CD4-positive, alpha-beta T cell treated with Interferon gamma for 1 hour (primary cell): Measurements from ENCODE around the gene RNASEH2B.

Experiments
- DNase-seq: peaks from one replicate; pipeline ENCODE4 v3.0.0-alpha.2; 2020

Gene RNASEH2B

DNA sequence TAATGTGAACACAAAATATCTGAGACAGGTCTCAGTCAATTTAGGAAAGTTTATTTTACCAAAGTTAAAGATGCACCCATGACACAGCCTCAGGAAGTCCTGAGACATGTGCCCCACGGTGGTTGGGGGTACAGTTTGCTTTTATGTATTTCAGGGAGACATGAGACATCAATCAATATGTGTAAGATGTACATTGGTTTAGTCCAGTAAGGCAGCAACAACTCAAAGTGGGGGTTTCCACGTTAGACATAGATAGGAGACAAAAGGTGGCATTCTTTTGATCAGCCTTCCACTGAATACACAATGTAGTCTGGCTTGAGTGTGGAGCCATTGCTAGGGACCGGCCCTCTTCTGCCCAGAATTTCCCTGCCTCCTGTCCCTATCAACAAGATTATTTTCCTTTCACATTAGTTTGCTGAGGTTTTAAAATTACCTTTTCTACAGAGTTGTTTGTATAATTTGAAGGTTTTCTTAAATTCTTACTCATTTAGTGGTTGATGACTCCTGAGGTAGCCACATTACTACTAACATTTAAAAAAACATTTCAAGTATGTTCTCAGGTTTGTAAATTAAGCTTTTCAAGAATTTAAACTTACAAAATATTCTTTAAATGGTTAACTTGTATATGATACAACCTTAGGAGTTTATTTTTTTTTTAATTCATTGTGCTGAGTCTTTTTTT, 33.2 kb downstream of the RNASEH2B start:
- no peak for DNase-seq

- no peak for DNase-seq
Observed at GRCh38 chr13:50945669-50946068, 36.1 kb downstream of the RNASEH2B start.

DNA sequence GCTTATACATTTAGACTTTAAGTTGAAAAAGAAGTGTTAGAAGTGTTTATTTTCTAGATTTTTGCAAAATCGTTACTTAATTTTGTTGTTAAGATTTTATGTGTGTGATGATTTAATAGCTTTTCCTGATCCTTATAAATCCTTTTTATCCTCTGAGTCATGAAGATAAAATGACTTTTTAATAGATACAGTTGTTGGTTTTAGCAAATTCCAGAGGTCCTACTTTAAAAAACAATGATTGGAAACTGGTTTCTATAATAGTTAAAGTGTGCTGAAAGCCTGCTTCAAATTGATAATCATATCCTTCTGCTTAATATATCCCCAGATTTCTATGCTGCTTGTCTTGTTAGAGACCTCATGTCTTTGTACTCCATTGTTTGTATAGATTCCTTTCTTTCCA, 39.0 kb downstream of the RNASEH2B start:
- DNase-seq: no peak

DNA sequence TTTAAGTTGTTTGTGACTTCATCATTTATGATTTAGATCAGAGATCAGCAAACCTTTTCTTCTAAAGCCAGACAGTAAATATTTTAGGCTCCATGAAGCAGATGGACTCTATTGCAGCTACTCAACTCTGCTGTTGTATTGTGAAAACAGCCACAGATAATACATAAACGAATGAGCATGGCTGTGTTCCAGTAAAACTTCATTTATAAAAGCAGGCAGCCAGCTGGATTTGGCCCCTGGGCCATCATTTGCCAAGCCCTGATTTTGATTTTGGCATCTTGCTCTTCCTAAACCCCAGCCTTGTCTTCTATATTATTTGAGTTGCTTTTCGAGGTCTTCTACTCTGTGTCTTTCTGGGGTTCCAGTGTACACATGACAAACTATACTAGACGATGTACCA, 41.3 kb downstream of the RNASEH2B start:
- no peak for DNase-seq

- no peak for DNase-seq
Observed at GRCh38 chr13:50951366-50951765, 41.8 kb downstream of the RNASEH2B start.

- DNase-seq: no peak
Observed at GRCh38 chr13:50955241-50955640, 45.6 kb downstream of the RNASEH2B start.

DNA sequence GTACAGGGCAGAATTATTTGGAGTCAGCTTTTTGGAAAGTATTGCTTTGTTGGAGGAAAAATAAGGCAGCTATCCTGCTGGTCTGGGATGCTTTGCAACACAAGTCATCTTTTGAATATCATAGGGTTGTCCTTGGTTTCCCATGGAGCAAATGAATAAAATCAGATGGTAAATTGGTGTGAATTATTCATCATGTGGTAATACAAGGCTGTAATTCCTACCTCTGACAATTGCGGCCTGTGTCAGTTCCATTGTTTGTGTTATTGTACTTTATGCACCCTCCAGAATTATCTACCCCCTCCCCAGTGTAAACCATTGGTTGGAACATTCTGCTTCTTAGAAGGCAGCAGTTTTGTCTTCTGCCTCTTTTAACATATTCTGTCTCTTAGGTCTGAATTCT, 46.2 kb downstream of the RNASEH2B start:
- no peak for DNase-seq

GRCh38 chr13:50957620-50958019, 48.0 kb downstream of the RNASEH2B start:
- no peak for DNase-seq

GRCh38 chr13:50969691-50970090, 60.1 kb downstream of the RNASEH2B start:
- no peak for DNase-seq

- DNase-seq: no peak
Observed at GRCh38 chr13:50970956-50971355, 61.4 kb downstream of the RNASEH2B start.

DNA sequence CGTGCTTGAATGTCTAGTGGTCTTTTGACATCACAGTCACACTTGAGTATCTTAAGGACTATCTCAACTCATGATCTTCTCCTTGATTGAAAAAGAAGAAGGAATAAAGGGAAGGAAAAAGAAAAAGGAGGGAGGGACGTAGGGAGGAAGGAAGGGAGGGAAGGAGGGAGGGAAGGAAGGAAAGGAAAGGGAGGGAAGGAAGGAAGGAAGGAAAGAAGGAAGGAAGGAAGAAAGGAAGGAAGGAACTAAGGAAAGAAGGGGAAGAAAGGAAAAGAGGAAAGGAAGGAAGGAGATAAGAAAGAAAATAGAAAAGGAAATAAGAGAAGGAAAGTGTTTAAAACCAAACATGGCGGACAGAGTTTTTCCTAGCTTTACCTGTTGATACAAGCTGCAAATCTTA, 64.7 kb downstream of the RNASEH2B start:
- DNase-seq: no peak

- no peak for DNase-seq
Observed at GRCh38 chr13:50979187-50979586, 69.6 kb downstream of the RNASEH2B start.

DNA sequence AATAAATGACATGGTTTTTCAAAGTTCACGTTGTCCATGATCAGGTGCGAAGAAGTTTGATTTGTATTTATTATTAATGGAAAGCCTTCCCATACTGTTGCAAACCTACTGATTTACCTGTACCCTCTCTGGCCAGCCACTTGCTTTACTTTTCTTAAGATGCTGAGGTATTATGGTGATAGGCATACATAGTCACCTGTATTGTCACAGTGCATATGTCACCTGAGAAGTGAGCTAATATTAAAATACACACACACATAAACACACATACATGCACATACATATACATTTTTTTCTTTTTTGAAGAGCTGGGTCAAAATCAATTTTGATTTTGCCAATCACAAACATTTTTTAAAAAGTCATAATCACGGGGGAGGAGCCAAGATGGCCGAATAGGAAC, 72.1 kb downstream of the RNASEH2B start:
- no peak for DNase-seq

GRCh38 chr13:50989476-50989875, 79.9 kb downstream of the RNASEH2B start:
- no peak for DNase-seq

- no peak for DNase-seq
Observed at GRCh38 chr13:50990065-50990817, 80.7 kb downstream of the RNASEH2B start.

- DNase-seq: no peak
Observed at GRCh38 chr13:50990818-50991506, 81.4 kb downstream of the RNASEH2B start.

DNA sequence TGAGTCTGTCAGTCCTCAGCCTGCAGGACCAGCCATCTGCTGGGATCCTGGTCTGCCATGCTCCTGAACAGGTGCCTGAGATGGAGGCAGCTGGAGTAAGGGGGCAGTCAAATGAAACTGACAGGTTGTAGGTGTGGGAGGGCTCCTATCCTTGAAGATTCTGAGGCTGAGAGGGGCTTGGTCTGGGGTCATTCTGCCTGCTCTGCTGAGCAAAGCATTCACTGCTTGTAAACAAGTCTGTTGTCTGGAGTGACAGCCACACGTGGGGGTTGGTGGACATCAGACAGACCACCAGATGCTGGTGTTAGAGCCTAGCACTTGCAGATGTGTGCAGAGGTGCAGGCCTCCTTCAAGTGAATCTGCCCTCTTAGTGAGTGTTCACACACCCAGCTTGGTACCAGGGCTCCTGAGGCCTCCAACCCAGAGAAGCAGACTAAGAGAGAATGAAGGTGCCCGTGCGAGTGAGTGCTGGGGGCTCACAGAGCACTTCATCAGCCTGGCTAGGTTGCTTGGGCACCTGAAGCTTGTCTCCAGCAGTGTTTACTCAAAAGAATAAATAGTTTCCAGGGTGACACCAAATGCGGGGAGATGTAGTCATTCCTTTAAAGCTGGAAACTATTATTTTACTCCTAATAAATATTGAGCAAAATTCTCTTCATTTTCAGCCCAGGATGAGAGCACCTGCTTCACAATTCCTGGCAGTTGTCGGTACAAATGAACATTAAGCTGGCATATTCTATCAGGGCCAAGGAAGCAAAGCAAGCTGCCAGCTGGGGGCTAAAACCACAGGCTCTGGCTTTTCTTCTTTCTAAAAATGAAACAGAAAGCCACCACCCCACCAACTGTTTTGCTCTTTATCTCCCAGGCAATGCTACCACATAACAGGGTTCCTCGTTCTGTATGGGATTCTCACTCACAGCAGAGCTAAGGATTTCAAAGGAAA, 82.3 kb downstream of the RNASEH2B start:
- no peak for DNase-seq

- no peak for DNase-seq
Observed at GRCh38 chr13:50993371-50993770, 83.8 kb downstream of the RNASEH2B start.

GRCh38 chr13:50993934-50994333, 84.3 kb downstream of the RNASEH2B start:
- no peak for DNase-seq

DNA sequence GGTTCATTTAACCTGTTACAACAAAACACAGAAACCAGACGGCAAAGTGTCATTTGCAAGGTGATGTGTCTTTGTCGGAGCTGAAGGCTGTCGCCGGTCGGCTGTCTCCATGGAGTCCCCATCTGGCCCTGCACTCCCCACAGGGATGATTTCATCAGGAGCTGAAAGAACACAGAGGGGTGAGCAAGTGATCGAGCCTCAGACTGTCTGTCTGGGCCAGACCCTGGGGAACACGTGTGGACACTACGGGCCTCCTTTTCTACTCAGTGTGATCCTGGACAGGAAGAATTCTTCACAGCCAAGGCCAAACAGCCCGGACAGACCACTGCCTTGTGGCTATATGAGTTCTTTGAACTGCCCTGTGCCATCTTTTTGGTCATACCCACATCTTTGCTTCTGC, 85.1 kb downstream of the RNASEH2B start:
- no peak for DNase-seq

DNA sequence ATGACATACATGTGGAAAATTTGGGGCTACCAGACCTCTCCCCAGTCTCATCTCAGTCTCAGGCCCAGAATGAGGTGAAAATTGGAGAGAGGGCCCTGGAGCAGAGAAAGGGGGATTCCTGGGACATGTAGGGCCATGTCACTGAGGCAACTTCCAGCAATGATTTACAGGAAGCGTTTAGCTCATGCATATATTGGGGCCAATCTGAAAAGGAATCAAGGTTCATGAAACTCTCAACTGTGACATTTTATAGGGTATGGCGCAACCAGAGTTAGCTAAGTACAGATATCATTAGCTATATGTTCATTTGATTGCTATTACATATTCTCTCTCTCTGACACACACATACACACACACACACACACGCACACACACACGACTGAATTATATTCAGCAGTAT, 86.3 kb downstream of the RNASEH2B start:
- no peak for DNase-seq

GRCh38 chr13:50998326-50998725, 88.7 kb downstream of the RNASEH2B start:
- no peak for DNase-seq

GRCh38 chr13:50999641-51000040, 90.0 kb downstream of the RNASEH2B start:
- DNase-seq: no peak
